Parathyroid adenoma (tissue), 2 donors: ENCODE measurements around the gene MFN2.
"Not testable (repeated sequence)": the region's sequence is repeated elsewhere in the genome, so short reads cannot be mapped to it uniquely, and the experiment has no call there.

Experiments
- H2AFZ ChIP-seq: fragments of 300-600 bp; sonication (generic); one replicate; pipeline ENCODE4 v1.7.0; 2017; ENCODE audit warnings: antibody characterized with exemption, mild to moderate bottlenecking
- H3K27ac ChIP-seq: fragments of 300-600 bp; sonication (generic); one replicate; pipeline ENCODE4 v1.7.0; 2017
- H3K27me3 ChIP-seq: fragments of 300-600 bp; sonication (generic); one replicate; pipeline ENCODE4 v1.7.0; 2017; ENCODE audit warnings: low read length; ENCODE audit not compliant: control insufficient read depth, insufficient read depth
- H3K36me3 ChIP-seq: fragments of 300-600 bp; sonication (generic); one replicate; pipeline ENCODE4 v1.7.0; 2017; ENCODE audit warnings: low read length; ENCODE audit not compliant: control insufficient read depth, insufficient read depth
- H3K4me1 ChIP-seq: fragments of 300-600 bp; sonication (generic); one replicate; pipeline ENCODE4 v1.7.0; 2017; ENCODE audit warnings: control low read depth
- H3K4me2 ChIP-seq: fragments of 300-600 bp; sonication (generic); one replicate; pipeline ENCODE4 v1.7.0; 2017; ENCODE audit warnings: low read length
- H3K4me3 ChIP-seq: fragments of 300-600 bp; sonication (generic); one replicate; pipeline ENCODE4 v1.7.0; 2017; ENCODE audit warnings: low read depth, low read length
- H3K79me2 ChIP-seq: fragments of 300-600 bp; sonication (generic); one replicate; pipeline ENCODE4 v1.7.0; 2017; ENCODE audit warnings: control low read depth
- H3K9ac ChIP-seq: fragments of 300-600 bp; sonication (generic); one replicate; pipeline ENCODE4 v1.7.0; 2017; ENCODE audit warnings: mild to moderate bottlenecking
- H3K9me3 ChIP-seq: fragments of 300-600 bp; sonication (generic); one replicate; pipeline ENCODE4 v1.7.0; 2017; ENCODE audit warnings: low read length; ENCODE audit not compliant: control insufficient read depth
- CTCF ChIP-seq: fragments of 300-600 bp; sonication (generic); IDR thresholded peaks from one replicate; pipeline ENCODE4 v1.7.0; 2017; ENCODE audit warnings: antibody characterized with exemption, mild to moderate bottlenecking
- donor health status: primary hyperparathyroidism.

The MFN2 gene

GRCh38 chr1:12005488-12006166 lies 25.4 kb downstream of the MFN2 start:
- Histone ChIP-seq H3K4me3 (no peak overlapping the region), H3K27ac (no peak overlapping the region), H3K27me3 (no peaks in the 10 kb centered on the region), H3K4me1 (no peaks in the 10 kb centered on the region), H3K9me3 (no peaks in the 10 kb centered on the region), H3K79me2 (no peaks in the 10 kb centered on the region), H3K9ac (no peak overlapping the region), H2AFZ (no peak overlapping the region), H3K36me3 (no peaks in the 10 kb centered on the region), H3K4me2 (no peak overlapping the region)
- TF ChIP-seq CTCF = no peak

GRCh38 chr1:12006167-12006921 lies 26.1 kb downstream of the MFN2 start:
- Histone ChIP-seq H2AFZ (no peak overlapping the region), H3K27me3 (no peaks in the 10 kb centered on the region), H3K9ac (no peak overlapping the region), H3K36me3 (no peaks in the 10 kb centered on the region), H3K4me3 (no peak overlapping the region), H3K9me3 (no peaks in the 10 kb centered on the region), H3K27ac (no peak overlapping the region), H3K4me2 (no peak overlapping the region), H3K79me2 (no peaks in the 10 kb centered on the region), H3K4me1 (peaks cover 2% of the 10 kb centered on the region)
- no peak for TF ChIP-seq CTCF

GRCh38 chr1:12007204-12007603 lies 27.0 kb downstream of the MFN2 start:
- Histone ChIP-seq H3K36me3 (no peaks in the 10 kb centered on the region), H3K4me3 (no peak overlapping the region), H3K27ac (no peak overlapping the region), H3K9me3 (no peaks in the 10 kb centered on the region), H3K9ac (no peak overlapping the region), H3K4me1 (peaks cover 8% of the 10 kb centered on the region), H3K4me2 (no peak overlapping the region), H2AFZ (no peak overlapping the region), H3K79me2 (no peaks in the 10 kb centered on the region), H3K27me3 (no peaks in the 10 kb centered on the region)
- TF ChIP-seq CTCF = no peak

- H3K9me3 ChIP-seq, H3K79me2 ChIP-seq, H3K9ac ChIP-seq, H2AFZ ChIP-seq, H3K27me3 ChIP-seq, H3K27ac ChIP-seq, H3K4me3 ChIP-seq, H3K4me2 ChIP-seq, H3K36me3 ChIP-seq: not testable (repeated sequence)
- H3K4me1 ChIP-seq = peaks cover 13% of the 10 kb centered on the region
Measured at GRCh38 chr1:12008355-12008754, 28.1 kb downstream of the MFN2 start.

DNA sequence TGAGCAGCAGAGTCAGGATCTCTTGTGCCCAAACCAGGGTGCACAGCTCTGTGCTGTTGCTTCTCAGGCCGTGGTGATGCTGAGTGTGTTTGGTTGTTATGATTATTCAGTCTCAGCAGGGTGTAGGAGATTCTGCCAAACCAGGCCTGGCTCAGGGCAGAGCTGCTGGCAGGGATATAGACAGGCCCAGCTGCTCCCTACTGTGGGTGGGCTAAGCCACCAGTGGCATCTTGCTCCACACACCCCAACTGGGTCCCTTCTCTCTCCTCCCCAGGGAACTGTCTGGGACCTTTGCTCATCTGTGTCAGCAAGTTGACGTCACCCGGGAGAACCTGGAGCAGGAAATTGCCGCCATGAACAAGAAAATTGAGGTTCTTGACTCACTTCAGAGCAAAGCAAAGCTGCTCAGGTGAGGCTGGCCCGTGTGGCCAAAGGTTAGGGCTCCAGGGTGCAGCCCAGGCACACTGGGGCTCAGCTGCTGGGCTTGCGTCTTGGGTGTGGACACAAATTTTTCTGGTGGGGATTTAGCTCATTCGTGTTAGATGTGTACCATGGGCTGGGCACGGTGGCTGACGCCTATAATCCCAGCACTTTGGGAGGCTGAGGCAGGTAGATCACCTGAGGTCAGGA lies 29.2 kb downstream of the MFN2 start:
- Histone ChIP-seq H3K4me1 (peaks cover 13% of the 10 kb centered on the region), H3K4me3 (no peak overlapping the region), H2AFZ (no peak overlapping the region), H3K9me3 (no peaks in the 10 kb centered on the region), H3K79me2 (no peaks in the 10 kb centered on the region), H3K36me3 (no peaks in the 10 kb centered on the region), H3K27ac (no peak overlapping the region), H3K4me2 (no peak overlapping the region), H3K27me3 (no peaks in the 10 kb centered on the region), H3K9ac (no peak overlapping the region)
- TF ChIP-seq CTCF = no peak
